Body of pancreas (tissue), 4 donors: ENCODE results near the gene MOSMO. TPM values are rescaled to one million over a fixed set of nuclear protein-coding genes. Genes with fewer than 3 reads are reported as not detected.

Experiments used
- ATAC-seq: fragments of 150-250 bp; one replicate; pipeline ENCODE4 v1.9.1; 2016
- DNase-seq, 4 donors: peaks; one replicate each; pipeline ENCODE4 v3.0.0-alpha.2; 2019
- H3K27ac ChIP-seq, 4 donors: fragments of 200-600 bp; sonication (generic); 1 replicate in 3 of 4; 2 replicates in 1 of 4; pipeline versions ENCODE4 v1.5.1 to v1.6.1; 2016 to 2019; ENCODE audit warnings: mild to moderate bottlenecking in 1 of 4, mixed read lengths in 1 of 4, moderate library complexity in 1 of 4
- H3K27me3 ChIP-seq, 2 donors: fragments of 200-600 bp; sonication (generic); one replicate each; pipeline ENCODE4 v1.6.0; 2016; ENCODE audit warnings: mild to moderate bottlenecking in 1 of 2
- H3K36me3 ChIP-seq, 2 donors: fragments of 200-600 bp; sonication (generic); replicated peaks in 1 of 2; 2 replicates each; pipeline ENCODE4 v1.5.1; 2016; ENCODE audit warnings: low read depth in 2 of 2; ENCODE audit not compliant: insufficient read depth in 1 of 2
- H3K4me1 ChIP-seq: fragments of 200-600 bp; sonication (generic); one replicate; pipeline ENCODE4 v1.6.0; 2016
- H3K4me3 ChIP-seq, 2 donors: fragments of 200-600 bp; sonication (generic); 1 replicate in 1 of 2; 2 replicates in 1 of 2; pipeline ENCODE4 v1.5.1; 2016 to 2019
- H3K9me3 ChIP-seq, 3 donors: fragments of 200-600 bp; sonication (generic); 1 replicate in 2 of 3; 2 replicates in 1 of 3; pipeline ENCODE4 v1.5.1; 2016
- CTCF ChIP-seq, 7 experiments: fragments of 450-650 bp in 4 of 7; fragments of 200-600 bp in 3 of 7; sonication (generic) in 3 of 7; IDR thresholded peaks; one replicate each; pipeline ENCODE4 v1.5.1; 2016 to 2019; ENCODE audit warnings: antibody characterized with exemption in 7 of 7
- POLR2A ChIP-seq, 3 donors: fragments of 450-650 bp; IDR thresholded peaks; one replicate each; pipeline ENCODE4 v1.6.1; 2016; ENCODE audit warnings: antibody characterized with exemption in 3 of 3, mild to moderate bottlenecking in 2 of 3
- WGBS, 2 donors: methylation state at CpG; one replicate each; pipeline ENCODE4 v1.1.5; 2017; 5-methylcytosine and 5-hydroxymethylcytosine counted together
- intact Hi-C: fragments of 100-400 bp; cut with DNase I; formaldehyde crosslinking; loops from one replicate; pipeline ENCODE4 v1.15.1; 2023
- total RNA-seq, 2 donors: library from RNA; depleted of rRNA; stranded (reverse); fragments of >200 nt; gene quantifications; one replicate each; pipeline ENCODE4 v1.1.0, GENCODE V29; 2016

MOSMO gene
- total RNA-seq, 2 donors from 2014 or later: 3.6 to 13.2 TPM

DNA sequence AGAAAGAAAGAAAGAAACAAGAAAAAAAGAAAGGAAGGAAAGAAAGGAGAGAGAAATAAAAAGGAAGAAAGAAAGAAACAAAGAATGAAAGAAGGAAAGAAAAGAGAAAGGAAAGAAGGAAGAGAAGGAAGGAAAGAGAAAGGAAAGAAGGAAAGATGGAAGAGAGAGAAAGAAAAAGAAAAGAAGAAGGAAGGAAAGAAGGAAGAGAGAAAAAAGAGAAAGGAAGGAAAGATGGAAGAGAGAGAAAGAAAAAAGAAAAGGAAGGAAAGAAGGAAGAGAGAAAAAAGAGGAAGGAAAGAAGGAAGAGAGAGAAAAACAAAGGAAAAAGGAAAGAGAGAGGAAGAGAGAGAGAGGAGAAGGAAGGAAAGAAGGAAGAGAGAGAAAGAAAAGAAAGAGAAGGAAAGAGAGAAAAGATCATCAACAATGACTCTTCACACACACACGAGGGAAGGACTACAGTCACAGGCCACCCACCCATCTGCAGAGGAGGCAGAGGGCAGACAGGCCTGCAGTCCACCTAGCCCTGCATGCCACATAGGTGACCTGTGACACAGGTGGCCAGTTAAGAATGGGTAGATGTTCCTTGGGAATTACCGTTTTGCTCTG is 108.3 kb downstream of the MOSMO start:
- WGBS, 2 donors: 68 to 75% methylated on average over 1 to 2 of the region's 2 CpGs
- Histone ChIP-seq H3K27me3 (no peaks in the 10 kb centered on the region), H3K4me1 (no peaks in the 10 kb centered on the region), H3K9me3 (no peaks in the 10 kb centered on the region), H3K4me3 (no peak overlapping the region), H3K27ac (no peak overlapping the region), H3K36me3 (no peaks in the 10 kb centered on the region)
- DNase-seq (no peak), ATAC-seq (no peak)
- intact Hi-C loops: no loop called here
- TF ChIP-seq CTCF (IDR thresholded peaks at IDR 0.05): no peak
- TF ChIP-seq POLR2A (IDR thresholded peaks at IDR 0.05): no peak

GRCh38 chr16:22117609-22118008 is 109.7 kb downstream of the MOSMO start:
- H3K4me1 ChIP-seq: no peaks in the 10 kb centered on the region
- H3K36me3 ChIP-seq: no peaks in the 10 kb centered on the region
- H3K27ac ChIP-seq: no peak overlapping the region
- TF ChIP-seq POLR2A (IDR thresholded peaks at IDR 0.05) (no peak), CTCF (IDR thresholded peaks at IDR 0.05) (no peak)
- intact Hi-C loops: no loop called here
- H3K4me3 ChIP-seq: no peak overlapping the region
- 63 to 67% methylated on average over 2 of the region's 2 CpGs for WGBS, 2 donors
- H3K27me3 ChIP-seq: no peaks in the 10 kb centered on the region
- H3K9me3 ChIP-seq: no peaks in the 10 kb centered on the region
- DNase-seq (no peak), ATAC-seq (no peak)

- DNase-seq: no peak
- 77 to 83% methylated on average over 3 of the region's 3 CpGs for WGBS, 2 donors
- Histone ChIP-seq H3K4me3 (no peak overlapping the region), H3K27ac (no peak overlapping the region), H3K27me3 (no peaks in the 10 kb centered on the region), H3K9me3 (no peaks in the 10 kb centered on the region), H3K4me1 (no peaks in the 10 kb centered on the region), H3K36me3 (no peaks in the 10 kb centered on the region)
- intact Hi-C loops: no loop called here
- TF ChIP-seq CTCF (IDR thresholded peaks at IDR 0.05): no peak
- no peak for ATAC-seq
Observed at GRCh38 chr16:22120440-22120839, 112.5 kb downstream of the MOSMO start.

DNA sequence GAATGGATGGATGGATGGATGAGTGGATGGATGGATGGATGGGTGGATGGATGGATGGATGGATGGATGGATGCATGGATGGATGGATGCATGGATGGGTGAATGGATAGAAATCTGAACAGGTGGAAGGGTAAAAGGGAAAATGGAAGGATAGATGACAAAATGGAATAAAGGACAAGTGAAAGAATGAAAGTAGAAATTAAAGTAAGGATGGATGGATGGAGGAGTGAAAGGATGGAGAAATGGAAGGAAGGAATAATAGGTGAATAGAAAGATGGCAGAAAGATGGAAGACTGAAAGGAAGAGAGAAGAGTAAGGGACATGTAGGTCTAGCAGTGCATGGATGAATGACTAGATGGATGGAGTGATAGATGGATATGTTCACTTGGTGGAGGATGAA is 114.3 kb downstream of the MOSMO start:
- no peak overlapping the region for H3K4me3 ChIP-seq
- no peaks in the 10 kb centered on the region for H3K9me3 ChIP-seq
- H3K27me3 ChIP-seq: no peaks in the 10 kb centered on the region
- no peaks in the 10 kb centered on the region for H3K36me3 ChIP-seq
- intact Hi-C loops: no loop called here
- no peaks in the 10 kb centered on the region for H3K4me1 ChIP-seq
- TF ChIP-seq CTCF (IDR thresholded peaks at IDR 0.05) (no peak), POLR2A (IDR thresholded peaks at IDR 0.05) (no peak)
- ATAC-seq (no peak), DNase-seq (no peak)
- H3K27ac ChIP-seq: no peak overlapping the region

DNA sequence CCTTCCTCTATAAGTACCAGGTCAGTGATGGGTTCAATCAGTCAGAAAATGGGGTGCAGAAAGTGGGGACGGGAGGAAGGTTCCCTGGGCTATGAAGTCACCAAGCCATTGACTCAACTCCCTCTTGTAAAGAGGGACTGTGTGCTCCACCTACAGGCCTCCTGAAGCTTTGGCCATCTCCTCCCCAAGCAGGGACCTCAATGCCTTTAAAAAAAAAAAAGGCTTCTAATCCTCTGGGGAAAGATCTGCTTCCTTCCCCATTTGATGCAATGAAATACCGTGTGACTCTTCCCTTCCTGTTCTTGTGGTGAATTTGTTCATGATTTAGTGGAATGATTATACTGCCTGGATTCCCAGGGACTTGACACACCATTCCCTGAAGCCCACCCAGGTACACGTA is 115.2 kb downstream of the MOSMO start:
- ATAC-seq: no peak
- TF ChIP-seq CTCF (IDR thresholded peaks at IDR 0.05) (no peak), POLR2A (IDR thresholded peaks at IDR 0.05) (no peak)
- intact Hi-C loops: no loop called here
- H3K27ac ChIP-seq: no peak overlapping the region
- no peaks in the 10 kb centered on the region for H3K4me1 ChIP-seq
- H3K4me3 ChIP-seq: no peak overlapping the region
- no peaks in the 10 kb centered on the region for H3K36me3 ChIP-seq
- no peak for DNase-seq
- H3K9me3 ChIP-seq: no peaks in the 10 kb centered on the region
- no peaks in the 10 kb centered on the region for H3K27me3 ChIP-seq
- WGBS, 2 donors: 34 to 41% methylated on average over 3 of the region's 3 CpGs
